Measurements from ENCODE around the gene ARSG. TPM values are rescaled to one million over a fixed set of nuclear protein-coding genes. Genes with fewer than 3 reads are reported as not detected.

The ARSG gene
- total and polyA plus RNA-seq, 2 of the 4 experiments (the other 2 are of a cell fraction): 2.9 to 3.0 TPM

GRCh38 chr17:68403122-68403521 lies 111.8 kb downstream of the ARSG start:
- Histone ChIP-seq H4K8ac (ENCODE audit: low read depth in 2 of 2, low read length in 2 of 2) (no peak overlapping the region), H2BK15ac (ENCODE audit: low read depth, low read length) (no peak overlapping the region), H3K4me3 (ENCODE audit: insufficient read depth, low read depth, low read length) (no peak overlapping the region), H3K27ac (ENCODE audit: insufficient read depth, low read length) (no peak overlapping the region), H3K4me1 (ENCODE audit: control insufficient read depth, insufficient read depth, low read length) (peaks cover 4% of the 10 kb centered on the region), H3K27me3 (ENCODE audit: control insufficient read depth, insufficient read depth, low read length) (no peaks in the 10 kb centered on the region), H3K23ac (ENCODE audit: low read depth, low read length) (no peak overlapping the region), H2BK5ac (ENCODE audit: low read depth, low read length, poor library complexity, severe bottlenecking) (no peak overlapping the region), H2BK20ac (ENCODE audit: low read depth, low read length) (no peak overlapping the region), H3K79me1 (ENCODE audit: low read depth in 1 of 2, low read length in 2 of 2) (no peaks in the 10 kb centered on the region), H3K36me3 (ENCODE audit: control insufficient read depth, insufficient read depth, low read length) (no peaks in the 10 kb centered on the region), H4K20me1 (ENCODE audit: insufficient read depth, low read length) (no peaks in the 10 kb centered on the region), H3K9ac (ENCODE audit: low read depth, low read length) (no peak overlapping the region), H4K5ac (ENCODE audit: low read depth, low read length) (no peak overlapping the region), H3K9me3 (ENCODE audit: control insufficient read depth, insufficient read depth, low read length) (no peaks in the 10 kb centered on the region), H2AFZ (replicated peaks; ENCODE audit: low read length, poor library complexity) (no peak overlapping the region), H2AK9ac (replicated peaks; ENCODE audit: low read depth, low read length, poor library complexity) (no peak overlapping the region), H4K91ac (ENCODE audit: insufficient read depth, low read depth, low read length) (no peak overlapping the region), H3K4ac (ENCODE audit: low read depth, low read length) (no peak overlapping the region), H3K14ac (replicated peaks; ENCODE audit: low read depth, low read length) (no peak overlapping the region), H3K56ac (ENCODE audit: extremely low read depth, insufficient read depth, low read length) (no peak overlapping the region), H3K18ac (ENCODE audit: low read depth, low read length) (no peak overlapping the region), H2AK5ac (ENCODE audit: low read depth, low read length) (no peak overlapping the region), H3K4me2 (ENCODE audit: low read depth, low read length) (no peak overlapping the region), H3K9me1 (ENCODE audit: insufficient read depth, low read length) (peaks cover 5% of the 10 kb centered on the region), H2BK120ac (ENCODE audit: low read depth, low read length) (no peak overlapping the region)
- dilution Hi-C loops (cut with HindIII; ENCODE audit: low sequenced_read_pairs, unreplicated experiment): no loop called here
- DNase-seq: no peak
- ChIA-PET POLR2A (ENCODE audit: unreplicated experiment) (no interaction called here), CTCF (no interaction called here)
- no peak for ATAC-seq (ENCODE audit: low read depth)
- intact Hi-C loops (cut with micrococcal nuclease): no loop called here
- in situ Hi-C loops (cut with MboI; ENCODE audit: low sequenced_read_pairs): loop anchor here (5.0 kb wide), 1 partner anchor 141 kb away; no protein-coding TSS in a partner anchor
- no TSS peak for BruUV-seq (replicated peaks)
- no peak for TF ChIP-seq MAZ (IDR thresholded peaks at IDR 0.05; ENCODE audit: borderline replicate concordance, low read depth, low read length)
- no peak for TF ChIP-seq USF2 (IDR thresholded peaks at IDR 0.05; ENCODE audit: low read depth, low read length)
- no peak for TF ChIP-seq RAD21 (IDR thresholded peaks at IDR 0.05; ENCODE audit: low read length)
- no peak for TF ChIP-seq SMC3 (IDR thresholded peaks at IDR 0.05; ENCODE audit: low read depth, low read length)
- TF ChIP-seq CHD1 (IDR thresholded peaks at IDR 0.05; ENCODE audit: low read depth, low read length): no peak
- TF ChIP-seq CEBPB (IDR thresholded peaks at IDR 0.05; ENCODE audit: low read depth, low read length): no peak
- TF ChIP-seq BHLHE40 (IDR thresholded peaks at IDR 0.05; ENCODE audit: low read depth, low read length): no peak
- no peak for TF ChIP-seq CTCF (conservative IDR thresholded peaks at IDR 0.05; ENCODE audit: low read depth, low read length)
- no peak for TF ChIP-seq NFE2L2 (IDR thresholded peaks at IDR 0.05; ENCODE audit: low read depth, low read length)
- TF ChIP-seq MXI1 (IDR thresholded peaks at IDR 0.05; ENCODE audit: borderline replicate concordance, low read depth, low read length): no peak
- TF ChIP-seq POLR2A (IDR thresholded peaks at IDR 0.05; ENCODE audit: low read depth, low read length): no peak
- WGBS, 2 experiments (ENCODE audit: extremely low coverage in 2 of 2, insufficient read length in 1 of 2): no CpG with 5 or more reads among the region's 1 CpG

All from IMR-90 (cell line).